Trophoblast cell (in vitro differentiated cells and primary cell): ENCODE data around the gene PRDM4. TPM values are rescaled to one million over a fixed set of nuclear protein-coding genes. Genes with fewer than 3 reads are reported as not detected.
A peak's percentile ranks its signal among the peaks of the same experiment; 100 is the strongest.

Experiments used
- DNase-seq, 2 donors: peaks; one replicate each; pipeline ENCODE4 v3.0.0-alpha.2; 2016
- H2AFZ ChIP-seq: 2 replicates; pipeline ENCODE4 v1.6.1; 2013; ENCODE audit warnings: low read length, moderate library complexity, mild to moderate bottlenecking; ENCODE audit not compliant: insufficient read depth, poor library complexity
- H2AK5ac ChIP-seq: 2 replicates; pipeline ENCODE4 v1.6.1; 2013; ENCODE audit warnings: mild to moderate bottlenecking, low read length
- H2BK120ac ChIP-seq: 2 replicates; pipeline ENCODE4 v1.6.1; 2013; ENCODE audit warnings: low read length, mild to moderate bottlenecking, moderate library complexity; ENCODE audit not compliant: insufficient read depth, poor library complexity
- H2BK12ac ChIP-seq: 2 replicates; pipeline ENCODE4 v1.6.1; 2013; ENCODE audit warnings: mild to moderate bottlenecking, low read length, moderate library complexity
- H2BK5ac ChIP-seq: 2 replicates; pipeline ENCODE4 v1.6.1; 2013; ENCODE audit warnings: low read length, low read depth, moderate library complexity, mild to moderate bottlenecking; ENCODE audit not compliant: poor library complexity
- H3K14ac ChIP-seq: 2 replicates; pipeline ENCODE4 v1.6.1; 2013; ENCODE audit warnings: mild to moderate bottlenecking, low read length
- H3K18ac ChIP-seq: 2 replicates; pipeline ENCODE4 v1.6.1; 2013; ENCODE audit warnings: mild to moderate bottlenecking, low read length
- H3K23ac ChIP-seq: 2 replicates; pipeline ENCODE4 v1.6.1; 2013; ENCODE audit warnings: low read length
- H3K27ac ChIP-seq: 2 replicates; pipeline ENCODE4 v1.5.1; 2013; ENCODE audit warnings: low read depth, mild to moderate bottlenecking, inconsistent platforms, low read length, moderate library complexity
- H3K27me3 ChIP-seq: 2 replicates; pipeline ENCODE4 v1.6.1; 2013; ENCODE audit warnings: inconsistent platforms, mild to moderate bottlenecking, low read length, moderate library complexity; ENCODE audit not compliant: insufficient read depth
- H3K36me3 ChIP-seq, 2 experiments: 1 replicate in 1 of 2; 2 replicates in 1 of 2; pipeline ENCODE4 v1.6.1; 2013; ENCODE audit warnings: low read length in 2 of 2, mild to moderate bottlenecking in 2 of 2, moderate library complexity in 1 of 2; ENCODE audit not compliant: insufficient read depth in 2 of 2, control insufficient read depth in 1 of 2
- H3K4ac ChIP-seq: 2 replicates; pipeline ENCODE4 v1.6.1; 2013; ENCODE audit warnings: low read depth, mild to moderate bottlenecking, low read length, moderate library complexity
- H3K4me1 ChIP-seq, 2 experiments: 1 replicate in 1 of 2; 2 replicates in 1 of 2; pipeline ENCODE4 v1.6.1; 2013; ENCODE audit warnings: low read length in 2 of 2, mild to moderate bottlenecking in 2 of 2, moderate library complexity in 1 of 2; ENCODE audit not compliant: insufficient read depth in 2 of 2, control insufficient read depth in 1 of 2
- H3K4me2 ChIP-seq: 2 replicates; pipeline ENCODE4 v1.6.1; 2013; ENCODE audit warnings: inconsistent platforms, mild to moderate bottlenecking, low read length, moderate library complexity
- H3K4me3 ChIP-seq: 2 replicates; pipeline ENCODE4 v1.5.1; 2013; ENCODE audit warnings: mild to moderate bottlenecking, low read depth, low read length, inconsistent platforms
- H3K79me1 ChIP-seq: one replicate; pipeline ENCODE4 v1.6.1; 2013; ENCODE audit warnings: low read length
- H3K79me2 ChIP-seq: 2 replicates; pipeline ENCODE4 v1.6.1; 2013; ENCODE audit warnings: low read length, mild to moderate bottlenecking; ENCODE audit not compliant: control insufficient read depth, insufficient read depth, poor library complexity
- H3K9ac ChIP-seq: 2 replicates; pipeline ENCODE4 v1.6.1; 2013; ENCODE audit warnings: mild to moderate bottlenecking, low read length
- H3K9me3 ChIP-seq: 2 replicates; pipeline ENCODE4 v1.6.1; 2013; ENCODE audit warnings: low read depth, mild to moderate bottlenecking, control low read depth, inconsistent platforms, low read length; ENCODE audit not compliant: insufficient read depth
- H4K12ac ChIP-seq: 2 replicates; pipeline ENCODE4 v1.6.1; 2013; ENCODE audit warnings: low read depth, mild to moderate bottlenecking, low read length, moderate library complexity
- H4K8ac ChIP-seq: 2 replicates; pipeline ENCODE4 v1.6.1; 2013; ENCODE audit warnings: low read depth, mild to moderate bottlenecking, low read length, moderate library complexity
- H4K91ac ChIP-seq: one replicate; pipeline ENCODE4 v1.6.1; 2013; ENCODE audit warnings: low read depth, mild to moderate bottlenecking, low read length, moderate library complexity
- WGBS: extraction: QIAGEN DNeasy Blood & Tissue Kit; methylation state at CpG from one replicate; pipeline ENCODE4 v1.1.7; 2013; ENCODE audit warnings: missing lambda C conversion rate; ENCODE audit not compliant: insufficient read length, insufficient coverage; ENCODE audit errors: extremely low coverage; 5-methylcytosine and 5-hydroxymethylcytosine counted together
- polyA plus RNA-seq: library from polyadenylated mRNA; stranded (reverse); fragments of 200-250 nt; gene quantifications from 2 replicates; pipeline ENCODE4 v1.2.3, GENCODE V29; 2013

The PRDM4 gene, protein sequence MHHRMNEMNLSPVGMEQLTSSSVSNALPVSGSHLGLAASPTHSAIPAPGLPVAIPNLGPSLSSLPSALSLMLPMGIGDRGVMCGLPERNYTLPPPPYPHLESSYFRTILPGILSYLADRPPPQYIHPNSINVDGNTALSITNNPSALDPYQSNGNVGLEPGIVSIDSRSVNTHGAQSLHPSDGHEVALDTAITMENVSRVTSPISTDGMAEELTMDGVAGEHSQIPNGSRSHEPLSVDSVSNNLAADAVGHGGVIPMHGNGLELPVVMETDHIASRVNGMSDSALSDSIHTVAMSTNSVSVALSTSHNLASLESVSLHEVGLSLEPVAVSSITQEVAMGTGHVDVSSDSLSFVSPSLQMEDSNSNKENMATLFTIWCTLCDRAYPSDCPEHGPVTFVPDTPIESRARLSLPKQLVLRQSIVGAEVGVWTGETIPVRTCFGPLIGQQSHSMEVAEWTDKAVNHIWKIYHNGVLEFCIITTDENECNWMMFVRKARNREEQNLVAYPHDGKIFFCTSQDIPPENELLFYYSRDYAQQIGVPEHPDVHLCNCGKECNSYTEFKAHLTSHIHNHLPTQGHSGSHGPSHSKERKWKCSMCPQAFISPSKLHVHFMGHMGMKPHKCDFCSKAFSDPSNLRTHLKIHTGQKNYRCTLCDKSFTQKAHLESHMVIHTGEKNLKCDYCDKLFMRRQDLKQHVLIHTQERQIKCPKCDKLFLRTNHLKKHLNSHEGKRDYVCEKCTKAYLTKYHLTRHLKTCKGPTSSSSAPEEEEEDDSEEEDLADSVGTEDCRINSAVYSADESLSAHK
- polyA plus RNA-seq: 13.9 and 14.2 TPM in 2 replicates

- Histone ChIP-seq H3K4me2 (peak within 1 kb of the TSS; percentile 97), H3K36me3 (peaks cover 7 to 8% of the 10 kb centered on the region in 2 experiments), H4K12ac (peak within 1 kb of the TSS; percentile 92), H3K79me1 (peaks cover 9% of the 10 kb centered on the region), H3K4me3 (peak within 1 kb of the TSS; percentile 92), H2BK5ac (peak within 1 kb of the TSS; percentile 57), H3K18ac (peak within 1 kb of the TSS; percentile 87), H3K23ac (no peak within 1 kb of the TSS), H4K8ac (peak within 1 kb of the TSS; percentile 96), H3K4me1 (peaks cover 7 to 8% of the 10 kb centered on the region in 2 experiments), H4K91ac (peak within 1 kb of the TSS; percentile 89), H3K79me2 (peaks cover 12% of the 10 kb centered on the region), H2BK12ac (peak within 1 kb of the TSS; percentile 17), H3K27me3 (no peaks in the 10 kb centered on the region), H2AK5ac (peak within 1 kb of the TSS; percentile 53), H3K9ac (peak within 1 kb of the TSS; percentile 94), H2AFZ (peak within 1 kb of the TSS; percentile 97), H3K4ac (peak within 1 kb of the TSS; percentile 97), H2BK120ac (peak within 1 kb of the TSS; percentile 59), H3K9me3 (no peaks in the 10 kb centered on the region), H3K14ac (peak within 1 kb of the TSS; percentile 88), H3K27ac (no peak within 1 kb of the TSS)
- WGBS: no CpG with 5 or more reads among the region's 83 CpGs
- peak; percentile 95 to 99 for DNase-seq
These were observed at the start of gene PRDM4 for GRCh38 chr12:107760809-107761501. Gene PRDM4 (minus strand): TSS chr12:107761137. CDS start chr12:107760515, 622 bp downstream.

DNA sequence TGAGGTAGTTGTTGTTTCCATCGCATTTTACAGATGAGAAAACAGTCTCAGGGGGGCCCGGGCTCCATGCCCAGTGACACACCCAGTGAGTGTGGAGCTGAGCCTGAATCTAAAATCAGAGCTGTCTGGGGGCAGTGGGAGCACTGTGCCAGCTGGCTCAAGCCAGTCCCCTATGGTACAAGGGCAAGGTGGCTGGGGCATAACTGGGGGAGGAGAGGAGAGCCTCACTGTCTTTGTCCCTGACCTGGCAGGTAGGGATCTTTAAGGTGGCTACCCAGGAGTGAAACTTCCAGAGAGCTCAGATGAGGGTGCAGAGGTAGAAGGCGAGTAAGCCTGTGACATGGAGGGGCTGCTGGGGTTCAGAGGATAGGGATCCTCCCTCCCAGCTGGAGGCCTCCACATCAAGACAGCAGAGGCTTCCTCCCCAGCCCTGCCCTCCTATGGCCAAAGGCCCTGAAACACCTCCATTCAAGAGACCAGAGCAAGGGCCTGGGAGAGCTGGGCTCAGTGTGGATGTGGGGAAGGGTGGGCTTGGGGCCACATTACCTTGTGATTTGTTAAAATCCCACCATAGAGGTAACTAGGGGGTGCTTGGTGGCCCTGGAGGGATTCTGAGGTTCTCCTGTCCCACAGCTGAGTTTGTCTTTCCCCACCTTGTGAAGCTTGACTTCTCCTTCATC, 46.7 kb upstream of the PRDM4 start:
- no peak overlapping the region for H2BK120ac ChIP-seq
- no CpG with 5 or more reads among the region's 3 CpGs for WGBS
- no peaks in the 10 kb centered on the region for H3K9me3 ChIP-seq
- H3K9ac ChIP-seq: no peak overlapping the region
- H3K4me3 ChIP-seq: no peak overlapping the region
- no peak overlapping the region for H4K12ac ChIP-seq
- H2BK5ac ChIP-seq: no peak overlapping the region
- H3K4me1 ChIP-seq: no peaks in the 10 kb centered on the region
- no peak overlapping the region for H3K27ac ChIP-seq
- DNase-seq: no peak
- H2AFZ ChIP-seq: no peak overlapping the region
- no peak overlapping the region for H4K91ac ChIP-seq
- no peak overlapping the region for H2AK5ac ChIP-seq
- H3K4ac ChIP-seq: no peak overlapping the region
- H3K4me2 ChIP-seq: no peak overlapping the region
- no peaks in the 10 kb centered on the region for H3K79me2 ChIP-seq
- H3K18ac ChIP-seq: no peak overlapping the region
- no peak overlapping the region for H2BK12ac ChIP-seq
- H3K79me1 ChIP-seq: no peaks in the 10 kb centered on the region
- H4K8ac ChIP-seq: no peak overlapping the region
- no peak overlapping the region for H3K23ac ChIP-seq
- no peak overlapping the region for H3K14ac ChIP-seq
- no peaks in the 10 kb centered on the region for H3K36me3 ChIP-seq
- no peaks in the 10 kb centered on the region for H3K27me3 ChIP-seq

DNA sequence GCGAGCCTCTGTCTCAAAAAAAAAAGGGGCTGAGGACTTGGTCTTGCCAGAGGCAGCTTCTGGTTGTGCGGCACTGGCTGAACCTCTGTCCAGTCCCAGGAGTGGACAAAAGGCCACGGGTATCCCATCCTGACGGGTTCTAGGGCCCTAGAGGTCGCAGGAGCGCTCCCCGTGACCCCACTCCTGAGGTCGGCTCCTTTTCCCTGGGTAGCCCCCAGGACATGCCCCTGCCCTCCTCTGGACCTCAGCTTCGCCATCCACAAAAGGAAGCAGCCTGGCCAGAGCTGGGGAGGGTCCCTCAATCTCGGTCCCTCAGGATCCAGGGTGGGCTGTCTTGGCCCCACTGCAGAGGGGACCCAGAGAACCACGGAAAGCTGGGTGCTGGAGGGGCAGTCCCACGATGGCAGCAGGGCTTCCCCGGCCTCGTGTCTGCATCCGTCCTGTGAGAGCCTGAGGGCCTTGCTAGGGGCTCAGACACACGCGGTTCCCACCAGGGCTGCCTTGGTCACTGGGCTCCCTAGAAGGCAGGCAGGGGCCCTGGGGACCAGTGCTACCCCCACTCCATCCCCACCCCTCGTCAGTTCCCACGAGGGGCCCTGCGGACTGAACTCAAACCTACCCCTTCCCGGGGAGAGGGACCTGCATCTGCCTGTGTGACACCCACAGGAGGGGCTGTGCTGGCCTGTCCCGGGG, 44.7 kb upstream of the PRDM4 start:
- WGBS: no CpG with 5 or more reads among the region's 22 CpGs
- Histone ChIP-seq H2BK120ac (no peak overlapping the region), H3K36me3 (no peaks in the 10 kb centered on the region), H2BK12ac (no peak overlapping the region), H3K4me3 (no peak overlapping the region), H3K27me3 (no peaks in the 10 kb centered on the region), H4K12ac (no peak overlapping the region), H3K18ac (no peak overlapping the region), H3K9ac (no peak overlapping the region), H3K23ac (no peak overlapping the region), H2BK5ac (no peak overlapping the region), H4K8ac (no peak overlapping the region), H3K27ac (no peak overlapping the region), H3K79me2 (no peaks in the 10 kb centered on the region), H3K14ac (no peak overlapping the region), H3K4me2 (no peak overlapping the region), H3K4ac (no peak overlapping the region), H3K79me1 (no peaks in the 10 kb centered on the region), H2AK5ac (no peak overlapping the region), H2AFZ (no peak overlapping the region), H3K9me3 (no peaks in the 10 kb centered on the region), H4K91ac (no peak overlapping the region), H3K4me1 (no peaks in the 10 kb centered on the region)
- DNase-seq: no peak
